SK-N-SH treated with all-trans-retinoic acid at 6 μM for 48 hours (cell line): ENCODE measurements around the gene SLC30A10.
A peak's percentile ranks its signal among the peaks of the same experiment; 100 is the strongest.

Experiments
- ATAC-seq: fragments of 200-7000 bp; cut with Tn5 transposase; 3 replicates; pipeline ENCODE4 v1.9.1; 2020; ENCODE audit warnings: mild to moderate bottlenecking, moderate library complexity
- ARNTL ChIP-seq: fragments of 450-650 bp; formaldehyde crosslinking; IDR thresholded peaks from 2 replicates; pipeline ENCODE4 v1.5.0; 2020; ENCODE audit warnings: low read depth, mild to moderate bottlenecking, moderate library complexity, borderline replicate concordance
- BACH2 ChIP-seq: fragments of 250-450 bp; sonication (Bioruptor Pico); IDR thresholded peaks from 2 replicates; pipeline ENCODE4 v1.9.0; 2021; ENCODE audit warnings: mild to moderate bottlenecking, borderline replicate concordance
- CSDC2 ChIP-seq: fragments of 250-450 bp; sonication (Bioruptor Pico); IDR thresholded peaks from 2 replicates; pipeline ENCODE4 v1.5.0; 2020; ENCODE audit warnings: mild to moderate bottlenecking, moderate library complexity
- ESRRG ChIP-seq: fragments of 250-450 bp; sonication (Bioruptor Pico); IDR thresholded peaks from 2 replicates; pipeline ENCODE4 v1.6.1; 2021; ENCODE audit warnings: mild to moderate bottlenecking
- GLIS3 ChIP-seq: fragments of 250-450 bp; sonication (Bioruptor Pico); IDR thresholded peaks from 2 replicates; pipeline ENCODE4 v1.5.0; 2020; ENCODE audit warnings: mild to moderate bottlenecking, moderate library complexity
- ISL1 ChIP-seq: fragments of 250-450 bp; sonication (Bioruptor Pico); IDR thresholded peaks from 2 replicates; pipeline ENCODE4 v2.1.2; 2022; ENCODE audit warnings: mild to moderate bottlenecking, moderate library complexity
- OSR1 ChIP-seq: fragments of 250-450 bp; sonication (Bioruptor Pico); IDR thresholded peaks from 2 replicates; pipeline ENCODE4 v1.8.0; 2022; ENCODE audit warnings: moderate library complexity, mild to moderate bottlenecking, inconsistent platforms
- PPARA ChIP-seq: fragments of 250-450 bp; sonication (Bioruptor Pico); IDR thresholded peaks from 2 replicates; pipeline ENCODE4 v1.5.0; 2020; ENCODE audit warnings: mild to moderate bottlenecking, borderline replicate concordance
- RARB ChIP-seq: fragments of 250-450 bp; sonication (Bioruptor Pico); IDR thresholded peaks from 2 replicates; pipeline ENCODE4 v1.8.0; 2021; ENCODE audit warnings: mild to moderate bottlenecking, moderate library complexity
- SNAI2 ChIP-seq: fragments of 250-450 bp; sonication (Bioruptor Pico); IDR thresholded peaks from 2 replicates; pipeline ENCODE4 v1.5.0; 2020; ENCODE audit warnings: mild to moderate bottlenecking, moderate library complexity
- TCF4 ChIP-seq: fragments of 250-450 bp; sonication (Bioruptor Pico); IDR thresholded peaks from 2 replicates; pipeline ENCODE4 v1.8.0; 2021; ENCODE audit warnings: mild to moderate bottlenecking, moderate library complexity, borderline replicate concordance
- TOX ChIP-seq: fragments of 250-450 bp; sonication (Bioruptor Pico); IDR thresholded peaks from 2 replicates; pipeline ENCODE4 v1.8.0; 2021; ENCODE audit warnings: mild to moderate bottlenecking, moderate library complexity, borderline replicate concordance
- ZC3H10 ChIP-seq: fragments of 250-450 bp; sonication (Bioruptor Pico); IDR thresholded peaks from 2 replicates; pipeline ENCODE4 v1.5.1; 2021; ENCODE audit warnings: mild to moderate bottlenecking, moderate library complexity
- ZFP30 ChIP-seq: fragments of 450-650 bp; formaldehyde crosslinking; IDR thresholded peaks from 2 replicates; pipeline ENCODE4 v1.5.0; 2022; ENCODE audit warnings: mild to moderate bottlenecking, moderate library complexity
- ZNF565 ChIP-seq: fragments of 450-650 bp; formaldehyde crosslinking; conservative IDR thresholded peaks from 2 replicates; pipeline ENCODE4 v1.5.0; 2020; ENCODE audit warnings: low read depth, mild to moderate bottlenecking, moderate library complexity
- ZNF70 ChIP-seq: fragments of 450-650 bp; formaldehyde crosslinking; IDR thresholded peaks from 2 replicates; pipeline ENCODE4 v1.5.0; 2020; ENCODE audit warnings: mild to moderate bottlenecking, moderate library complexity
- TF ChIP-seq, protein P1 (sequence below): fragments of 250-450 bp; sonication (Bioruptor Pico); IDR thresholded peaks from 2 replicates; pipeline ENCODE4 v1.5.1; 2020; ENCODE audit warnings: low read depth, mild to moderate bottlenecking, moderate library complexity
- TF ChIP-seq, protein P2 (sequence below): fragments of 250-450 bp; sonication (Bioruptor Pico); IDR thresholded peaks from 2 replicates; pipeline ENCODE4 v1.8.0; 2020; ENCODE audit warnings: mild to moderate bottlenecking, moderate library complexity, borderline replicate concordance
- TF ChIP-seq, protein P3 (sequence below): fragments of 250-450 bp; sonication (Bioruptor Pico); IDR thresholded peaks from 2 replicates; pipeline ENCODE4 v1.8.0; 2021; ENCODE audit warnings: low read depth, mild to moderate bottlenecking, moderate library complexity, borderline replicate concordance
- TF ChIP-seq, protein P4 (sequence below): fragments of 250-450 bp; sonication (Bioruptor Pico); IDR thresholded peaks from 2 replicates; pipeline ENCODE4 v1.5.1; 2021; ENCODE audit warnings: mild to moderate bottlenecking, moderate library complexity

The SLC30A10 gene

DNA sequence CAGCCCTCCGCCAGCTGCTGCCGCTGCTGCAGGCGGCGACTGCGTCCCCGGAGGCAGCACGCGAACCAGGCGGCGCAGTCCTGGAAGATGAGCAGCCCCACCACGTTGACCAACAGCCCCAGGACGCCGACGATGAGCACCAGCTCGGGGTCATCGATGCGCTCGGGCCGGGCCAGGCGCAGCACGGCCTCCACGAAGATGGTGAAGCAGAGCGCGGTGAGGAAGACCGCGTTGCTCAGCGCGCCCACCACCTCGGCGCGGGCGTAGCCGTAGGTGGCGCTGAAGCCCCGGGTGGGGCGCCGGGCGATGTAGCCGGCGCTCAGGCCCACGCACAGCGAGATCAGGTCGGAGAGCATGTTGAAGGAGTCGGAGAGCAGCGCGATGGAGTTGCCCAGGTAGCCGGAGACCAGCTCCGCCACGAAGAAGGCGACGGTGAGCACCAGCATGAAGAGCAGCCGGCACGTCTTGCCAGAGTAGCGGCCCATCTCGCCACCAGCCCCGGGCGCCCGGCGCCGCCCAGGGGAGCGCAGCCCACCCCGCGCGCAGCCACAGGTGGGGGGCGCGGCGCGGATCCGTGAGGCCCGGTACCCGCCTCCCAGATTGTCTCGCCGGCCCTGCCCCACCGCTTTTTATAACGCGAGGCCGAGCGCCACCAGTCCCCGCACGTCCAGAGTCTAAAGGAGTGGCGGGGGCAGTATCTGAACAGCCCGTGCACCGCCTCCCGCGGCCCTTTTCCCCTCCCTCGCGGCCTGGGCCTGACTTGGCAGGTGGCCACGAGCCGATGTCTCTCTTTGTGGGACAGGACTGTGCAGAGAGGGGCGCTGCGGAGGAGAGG lies at the start of gene SLC30A10:
SLC30A10 (minus strand) TSS at position 602 of the 835 bp plus-strand sequence; CDS start at position 485, 117 bp downstream.
- TF ChIP-seq, protein P1, sequence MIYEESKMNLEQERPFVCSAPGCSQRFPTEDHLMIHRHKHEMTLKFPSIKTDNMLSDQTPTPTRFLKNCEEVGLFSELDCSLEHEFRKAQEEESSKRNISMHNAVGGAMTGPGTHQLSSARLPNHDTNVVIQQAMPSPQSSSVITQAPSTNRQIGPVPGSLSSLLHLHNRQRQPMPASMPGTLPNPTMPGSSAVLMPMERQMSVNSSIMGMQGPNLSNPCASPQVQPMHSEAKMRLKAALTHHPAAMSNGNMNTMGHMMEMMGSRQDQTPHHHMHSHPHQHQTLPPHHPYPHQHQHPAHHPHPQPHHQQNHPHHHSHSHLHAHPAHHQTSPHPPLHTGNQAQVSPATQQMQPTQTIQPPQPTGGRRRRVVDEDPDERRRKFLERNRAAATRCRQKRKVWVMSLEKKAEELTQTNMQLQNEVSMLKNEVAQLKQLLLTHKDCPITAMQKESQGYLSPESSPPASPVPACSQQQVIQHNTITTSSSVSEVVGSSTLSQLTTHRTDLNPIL = no peak
- TF ChIP-seq ARNTL (CRISPR knock-in tag) (no peak), ZNF565 (no peak), TOX (CRISPR knock-in tag) (no peak), GLIS3 (CRISPR knock-in tag) (no peak), OSR1 (no peak), TCF4 (no peak), BACH2 (CRISPR knock-in tag) (no peak), ZC3H10 (no peak), CSDC2 (no peak), ESRRG (CRISPR knock-in tag) (no peak), SNAI2 (CRISPR knock-in tag) (no peak), ISL1 (CRISPR knock-in tag) (no peak)
- TF ChIP-seq, protein P2, sequence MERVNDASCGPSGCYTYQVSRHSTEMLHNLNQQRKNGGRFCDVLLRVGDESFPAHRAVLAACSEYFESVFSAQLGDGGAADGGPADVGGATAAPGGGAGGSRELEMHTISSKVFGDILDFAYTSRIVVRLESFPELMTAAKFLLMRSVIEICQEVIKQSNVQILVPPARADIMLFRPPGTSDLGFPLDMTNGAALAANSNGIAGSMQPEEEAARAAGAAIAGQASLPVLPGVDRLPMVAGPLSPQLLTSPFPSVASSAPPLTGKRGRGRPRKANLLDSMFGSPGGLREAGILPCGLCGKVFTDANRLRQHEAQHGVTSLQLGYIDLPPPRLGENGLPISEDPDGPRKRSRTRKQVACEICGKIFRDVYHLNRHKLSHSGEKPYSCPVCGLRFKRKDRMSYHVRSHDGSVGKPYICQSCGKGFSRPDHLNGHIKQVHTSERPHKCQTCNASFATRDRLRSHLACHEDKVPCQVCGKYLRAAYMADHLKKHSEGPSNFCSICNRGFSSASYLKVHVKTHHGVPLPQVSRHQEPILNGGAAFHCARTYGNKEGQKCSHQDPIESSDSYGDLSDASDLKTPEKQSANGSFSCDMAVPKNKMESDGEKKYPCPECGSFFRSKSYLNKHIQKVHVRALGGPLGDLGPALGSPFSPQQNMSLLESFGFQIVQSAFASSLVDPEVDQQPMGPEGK = no peak
- TF ChIP-seq, protein P3, sequence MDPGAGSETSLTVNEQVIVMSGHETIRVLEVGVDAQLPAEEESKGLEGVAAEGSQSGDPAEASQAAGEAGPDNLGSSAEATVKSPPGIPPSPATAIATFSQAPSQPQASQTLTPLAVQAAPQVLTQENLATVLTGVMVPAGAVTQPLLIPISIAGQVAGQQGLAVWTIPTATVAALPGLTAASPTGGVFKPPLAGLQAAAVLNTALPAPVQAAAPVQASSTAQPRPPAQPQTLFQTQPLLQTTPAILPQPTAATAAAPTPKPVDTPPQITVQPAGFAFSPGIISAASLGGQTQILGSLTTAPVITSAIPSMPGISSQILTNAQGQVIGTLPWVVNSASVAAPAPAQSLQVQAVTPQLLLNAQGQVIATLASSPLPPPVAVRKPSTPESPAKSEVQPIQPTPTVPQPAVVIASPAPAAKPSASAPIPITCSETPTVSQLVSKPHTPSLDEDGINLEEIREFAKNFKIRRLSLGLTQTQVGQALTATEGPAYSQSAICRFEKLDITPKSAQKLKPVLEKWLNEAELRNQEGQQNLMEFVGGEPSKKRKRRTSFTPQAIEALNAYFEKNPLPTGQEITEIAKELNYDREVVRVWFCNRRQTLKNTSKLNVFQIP = no peak
- peak; percentile 78 for ATAC-seq

DNA sequence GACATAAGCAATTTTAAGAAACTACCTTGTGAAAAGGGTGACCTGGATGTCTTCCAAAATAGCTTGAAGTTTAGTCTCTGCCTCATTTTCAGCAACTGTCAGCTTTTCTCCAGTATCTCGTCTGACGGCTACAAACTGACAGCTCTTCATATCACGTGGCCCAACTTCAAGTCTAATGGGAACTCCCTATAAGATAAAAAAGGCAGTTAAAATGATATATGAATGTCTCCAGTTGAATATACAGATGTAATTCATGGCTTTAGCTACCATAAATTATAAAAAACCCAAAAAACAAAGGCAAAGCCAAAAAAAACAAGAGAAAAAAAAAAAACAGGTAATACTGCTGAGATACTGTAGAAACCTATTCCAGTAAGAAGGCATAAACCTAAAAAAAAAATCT lies 44.9 kb upstream of the SLC30A10 start:
- ATAC-seq = no peak

DNA sequence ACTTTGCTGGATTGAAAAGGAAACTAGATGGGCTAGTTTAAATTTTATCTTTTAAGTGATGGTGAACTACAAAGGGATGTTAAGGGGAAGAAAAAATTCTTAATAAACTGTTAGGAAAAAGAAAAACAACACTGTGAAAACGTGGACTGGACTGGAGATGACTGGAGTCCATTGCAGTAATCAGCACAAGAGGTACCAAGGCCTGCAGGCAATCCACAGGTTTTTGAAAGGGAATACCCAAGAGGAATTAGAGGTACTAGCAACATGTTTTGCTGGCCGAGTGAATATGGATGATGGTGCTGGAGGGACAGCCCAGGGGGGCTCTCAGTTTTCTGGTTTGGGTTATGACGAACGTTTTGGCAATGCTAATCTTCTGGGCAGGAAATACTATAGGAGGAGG lies 39.0 kb upstream of the SLC30A10 start:
- no peak for TF ChIP-seq PPARA (CRISPR knock-in tag)
- no peak for ATAC-seq

More for the DNA sequence above, 44.9 kb upstream of the SLC30A10 start:
- TF ChIP-seq, protein P1 = no peak
- no peak for TF ChIP-seq SNAI2 (CRISPR knock-in tag)
- no peak for TF ChIP-seq ZC3H10
- no peak for TF ChIP-seq ZFP30 (CRISPR knock-in tag)
- no peak for TF ChIP-seq CSDC2

DNA sequence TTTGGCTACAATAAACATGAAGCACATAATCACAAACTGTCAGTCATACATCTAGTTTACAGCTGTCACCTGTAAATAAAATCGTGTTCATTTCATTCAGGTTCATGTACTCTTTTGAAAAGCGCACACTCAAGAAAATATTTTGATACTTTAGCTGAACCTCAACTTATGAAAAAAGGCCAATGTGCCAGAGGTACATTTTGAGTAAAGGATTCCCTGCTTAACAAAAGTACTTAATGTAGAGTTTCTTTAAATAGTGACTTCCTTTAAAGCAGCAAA lies 37.7 kb upstream of the SLC30A10 start:
- no peak for TF ChIP-seq PPARA (CRISPR knock-in tag)
- TF ChIP-seq, protein P4, sequence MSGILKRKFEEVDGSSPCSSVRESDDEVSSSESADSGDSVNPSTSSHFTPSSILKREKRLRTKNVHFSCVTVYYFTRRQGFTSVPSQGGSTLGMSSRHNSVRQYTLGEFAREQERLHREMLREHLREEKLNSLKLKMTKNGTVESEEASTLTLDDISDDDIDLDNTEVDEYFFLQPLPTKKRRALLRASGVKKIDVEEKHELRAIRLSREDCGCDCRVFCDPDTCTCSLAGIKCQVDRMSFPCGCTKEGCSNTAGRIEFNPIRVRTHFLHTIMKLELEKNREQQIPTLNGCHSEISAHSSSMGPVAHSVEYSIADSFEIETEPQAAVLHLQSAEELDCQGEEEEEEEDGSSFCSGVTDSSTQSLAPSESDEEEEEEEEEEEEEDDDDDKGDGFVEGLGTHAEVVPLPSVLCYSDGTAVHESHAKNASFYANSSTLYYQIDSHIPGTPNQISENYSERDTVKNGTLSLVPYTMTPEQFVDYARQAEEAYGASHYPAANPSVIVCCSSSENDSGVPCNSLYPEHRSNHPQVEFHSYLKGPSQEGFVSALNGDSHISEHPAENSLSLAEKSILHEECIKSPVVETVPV (CRISPR knock-in tag) = no peak
- no peak for TF ChIP-seq SNAI2 (CRISPR knock-in tag)
- no peak for TF ChIP-seq RARB (CRISPR knock-in tag)
- TF ChIP-seq ZNF70 (CRISPR knock-in tag) = no peak
- TF ChIP-seq, protein P1 = no peak
- no peak for TF ChIP-seq GLIS3 (CRISPR knock-in tag)
- TF ChIP-seq ZC3H10 = no peak
- TF ChIP-seq OSR1 = no peak
- TF ChIP-seq BACH2 (CRISPR knock-in tag) = no peak
- no peak for TF ChIP-seq ZNF565
- ATAC-seq = no peak
